ENCODE measurements around the gene ZNF384.

DNA sequence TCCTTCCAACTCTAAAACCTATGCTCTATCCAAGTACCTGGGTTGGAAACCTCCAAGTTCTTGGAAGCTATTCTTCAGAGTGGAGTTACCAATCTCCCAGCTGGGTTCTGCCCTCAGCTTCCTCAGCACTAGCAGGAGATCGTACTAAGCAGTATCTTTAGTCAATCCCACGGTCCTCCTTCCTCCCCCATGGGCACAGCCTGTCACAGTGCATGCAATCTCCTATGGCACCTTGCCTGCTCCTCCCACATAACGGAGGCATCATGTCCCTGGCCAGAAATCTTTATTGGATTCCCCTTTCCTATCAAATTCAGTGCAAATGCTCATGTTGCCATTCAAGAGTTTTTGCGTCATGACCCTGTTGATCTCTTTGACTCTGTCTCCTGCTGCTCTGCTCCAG, 48.0 kb downstream of the ZNF384 start:
- no peak for TF ChIP-seq POLR2A (IDR thresholded peaks at IDR 0.05)
- no peak for TF ChIP-seq CTCF (IDR thresholded peaks at IDR 0.05)

All from testis (tissue), 2 donors.